RWPE1 (cell line): ENCODE measurements around the gene LPCAT3.
A peak's percentile ranks its signal among the peaks of the same experiment; 100 is the strongest.

Source experiments
- CTCF ChIA-PET: fragments of 350-600 bp; sonication (Branson Sonifier 250); formaldehyde crosslinking; extraction: SDS; loops from one replicate; lab custom pipeline; 2021; lab: Yijun Ruan, JAX
- POLR2A ChIA-PET: fragments of 400-600 bp; formaldehyde crosslinking; extraction: SDS; loops from one replicate; lab custom pipeline; 2020; ENCODE audit warnings: antibody characterized with exemption; ENCODE audit not compliant: low non-redundant PET; lab: Yijun Ruan, JAX
- DNase-seq: peaks from one replicate; pipeline ENCODE4 v3.0.0; 2012; ENCODE audit warnings: low spot score
- H3K27ac ChIP-seq: fragments of 450-650 bp; 2 replicates; pipeline ENCODE4 v1.5.1; 2017
- TF ChIP-seq, protein P1 (sequence below): fragments of 450-650 bp; conservative IDR thresholded peaks from 2 replicates; pipeline ENCODE4 v1.5.1; 2017; ENCODE audit warnings: low read depth, mild to moderate bottlenecking

Gene LPCAT3

DNA sequence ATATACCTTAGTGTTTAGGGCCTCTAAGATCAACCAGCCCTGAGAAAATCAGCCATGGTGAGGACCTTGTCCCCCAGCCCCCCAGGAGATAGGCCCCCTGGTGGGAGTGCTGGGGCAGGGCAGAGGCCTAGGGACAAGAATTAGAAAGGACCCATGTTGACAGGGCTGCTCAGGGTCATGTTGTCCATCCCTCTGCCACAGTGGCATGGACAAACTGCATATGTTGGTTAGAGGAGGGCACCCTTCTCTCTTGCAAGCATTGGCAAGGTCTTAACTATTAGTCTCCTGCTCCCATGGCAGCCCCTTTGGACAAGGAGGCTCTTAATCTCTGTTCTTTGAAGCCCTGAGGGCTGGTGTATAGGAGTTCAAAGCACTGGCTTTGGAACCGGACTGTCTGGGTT lies 67.9 kb downstream of the LPCAT3 start:
- POLR2A ChIA-PET, result interaction anchor here (0.6 kb wide), 1 partner anchor 36 kb away, joined by 3 read pairs; no protein-coding TSS in a partner anchor
- H3K27ac ChIP-seq, result no peak overlapping the region
- CTCF ChIA-PET, result interaction anchor here (0.6 kb wide), 2 partner anchors 10 to 53 kb away, joined by 3 read pairs; no protein-coding TSS in a partner anchor
- DNase-seq, result no peak
- TF ChIP-seq, protein P1, sequence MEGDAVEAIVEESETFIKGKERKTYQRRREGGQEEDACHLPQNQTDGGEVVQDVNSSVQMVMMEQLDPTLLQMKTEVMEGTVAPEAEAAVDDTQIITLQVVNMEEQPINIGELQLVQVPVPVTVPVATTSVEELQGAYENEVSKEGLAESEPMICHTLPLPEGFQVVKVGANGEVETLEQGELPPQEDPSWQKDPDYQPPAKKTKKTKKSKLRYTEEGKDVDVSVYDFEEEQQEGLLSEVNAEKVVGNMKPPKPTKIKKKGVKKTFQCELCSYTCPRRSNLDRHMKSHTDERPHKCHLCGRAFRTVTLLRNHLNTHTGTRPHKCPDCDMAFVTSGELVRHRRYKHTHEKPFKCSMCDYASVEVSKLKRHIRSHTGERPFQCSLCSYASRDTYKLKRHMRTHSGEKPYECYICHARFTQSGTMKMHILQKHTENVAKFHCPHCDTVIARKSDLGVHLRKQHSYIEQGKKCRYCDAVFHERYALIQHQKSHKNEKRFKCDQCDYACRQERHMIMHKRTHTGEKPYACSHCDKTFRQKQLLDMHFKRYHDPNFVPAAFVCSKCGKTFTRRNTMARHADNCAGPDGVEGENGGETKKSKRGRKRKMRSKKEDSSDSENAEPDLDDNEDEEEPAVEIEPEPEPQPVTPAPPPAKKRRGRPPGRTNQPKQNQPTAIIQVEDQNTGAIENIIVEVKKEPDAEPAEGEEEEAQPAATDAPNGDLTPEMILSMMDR, result no peak

DNA sequence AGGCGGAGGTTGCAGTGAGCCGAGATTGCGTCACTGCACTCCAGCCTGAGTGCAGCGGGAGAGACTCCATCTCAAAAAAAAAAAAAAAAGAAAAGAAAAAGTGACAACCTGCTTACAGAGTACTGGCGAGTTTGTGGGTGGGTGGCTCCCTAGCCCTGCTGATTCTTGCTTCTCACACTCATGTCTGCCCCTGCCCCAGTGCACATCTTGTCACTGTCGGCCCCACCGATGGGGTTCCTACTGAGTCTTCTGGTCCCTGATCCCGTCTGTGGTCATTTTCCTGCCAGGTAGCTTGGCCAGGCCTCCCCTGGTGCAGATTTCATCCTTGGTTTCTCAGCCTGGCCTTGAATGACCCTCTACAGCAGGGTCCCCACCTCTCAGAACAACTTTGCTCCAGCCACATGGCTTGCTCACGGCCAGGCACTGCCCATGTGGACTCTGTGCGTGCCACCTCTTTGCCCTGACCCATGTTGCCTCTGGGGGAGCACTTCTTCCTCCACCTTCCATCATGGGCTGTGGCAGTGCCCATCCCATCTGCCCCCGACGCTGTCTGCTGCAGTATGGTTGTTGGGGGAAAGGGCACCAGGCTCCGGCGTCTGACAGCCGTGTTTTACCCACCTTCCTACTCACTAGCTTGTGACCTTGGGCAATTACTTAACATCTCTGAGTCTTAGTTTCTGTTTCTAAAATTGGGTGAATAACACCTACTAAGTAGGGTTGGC lies 69.2 kb downstream of the LPCAT3 start:
- H3K27ac ChIP-seq, result no peak overlapping the region
- TF ChIP-seq, protein P1, result no peak
- ChIA-PET CTCF (interaction anchor here (1.0 to 1.1 kb wide), 2 partner anchors 13 to 76 kb away, joined by 3 to 6 read pairs; no protein-coding TSS in a partner anchor), POLR2A (interaction anchor here (0.6 to 0.7 kb wide), 2 partner anchors 13 to 52 kb away, joined by 3 read pairs; no protein-coding TSS in a partner anchor)
- no peak for DNase-seq

DNA sequence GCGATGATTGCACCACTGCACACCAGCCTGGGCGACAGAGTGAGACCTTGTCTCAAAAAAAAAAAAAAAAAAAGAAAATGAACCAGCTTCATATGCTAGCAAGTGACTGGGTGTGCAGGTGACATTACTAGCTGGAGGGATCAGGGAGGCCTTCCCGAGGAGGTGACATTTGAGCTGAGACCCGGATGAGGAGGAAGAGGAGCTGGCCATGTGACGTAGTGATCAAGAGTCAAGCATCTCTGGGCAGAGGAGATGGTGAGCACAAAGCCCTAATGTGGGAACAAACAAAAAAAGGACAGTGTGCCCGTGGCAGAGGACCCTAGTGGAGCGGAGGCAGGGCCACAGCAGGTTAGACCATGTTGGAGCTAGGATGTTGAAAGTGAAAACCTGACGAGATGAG lies 70.7 kb downstream of the LPCAT3 start:
- TF ChIP-seq, protein P1, result no peak
- H3K27ac ChIP-seq, result no peak overlapping the region
- CTCF ChIA-PET, result interaction anchor here (1.0 to 1.2 kb wide), 2 partner anchors 17 to 23 kb away, joined by 4 to 5 read pairs; no protein-coding TSS in a partner anchor

DNA sequence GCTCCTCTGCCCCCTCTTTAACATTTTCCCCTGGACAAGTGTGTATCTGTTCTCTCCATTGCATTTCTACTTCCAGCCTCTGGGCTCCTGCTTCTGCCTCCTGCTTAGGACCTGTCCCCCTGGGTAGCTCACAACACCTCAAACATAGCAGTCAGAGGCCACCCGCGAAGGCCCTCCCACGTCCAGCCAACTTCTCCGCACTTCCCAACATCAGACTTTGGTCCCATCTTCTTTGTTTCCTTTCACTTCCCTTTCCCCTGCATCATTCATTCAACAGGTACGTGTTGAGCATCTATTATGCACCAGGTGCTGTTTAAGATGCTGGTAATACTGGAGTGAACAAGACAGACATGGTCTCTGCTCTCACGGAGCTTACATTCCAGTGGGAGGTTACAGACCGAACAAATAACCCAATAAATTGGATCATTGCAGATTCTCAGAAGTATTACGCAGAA lies 71.3 kb downstream of the LPCAT3 start:
- CTCF ChIA-PET, result interaction anchor here (0.6 to 1.2 kb wide), 5 partner anchors 13 to 144 kb away, joined by 3 to 5 read pairs (median 3); no protein-coding TSS in a partner anchor
- TF ChIP-seq, protein P1, result no peak
- POLR2A ChIA-PET, result interaction anchor here (0.5 to 2.4 kb wide), 5 partner anchors 11 to 161 kb away, joined by 3 to 12 read pairs (median 4); no protein-coding TSS in a partner anchor
- H3K27ac ChIP-seq, result peak overlapping the region; percentile 97
- no peak for DNase-seq

More for the DNA sequence above, 70.7 kb downstream of the LPCAT3 start:
- DNase-seq, result no peak
- POLR2A ChIA-PET, result interaction anchor here (0.7 kb wide), 1 partner anchor 17 kb away, joined by 3 read pairs; no protein-coding TSS in a partner anchor

DNA sequence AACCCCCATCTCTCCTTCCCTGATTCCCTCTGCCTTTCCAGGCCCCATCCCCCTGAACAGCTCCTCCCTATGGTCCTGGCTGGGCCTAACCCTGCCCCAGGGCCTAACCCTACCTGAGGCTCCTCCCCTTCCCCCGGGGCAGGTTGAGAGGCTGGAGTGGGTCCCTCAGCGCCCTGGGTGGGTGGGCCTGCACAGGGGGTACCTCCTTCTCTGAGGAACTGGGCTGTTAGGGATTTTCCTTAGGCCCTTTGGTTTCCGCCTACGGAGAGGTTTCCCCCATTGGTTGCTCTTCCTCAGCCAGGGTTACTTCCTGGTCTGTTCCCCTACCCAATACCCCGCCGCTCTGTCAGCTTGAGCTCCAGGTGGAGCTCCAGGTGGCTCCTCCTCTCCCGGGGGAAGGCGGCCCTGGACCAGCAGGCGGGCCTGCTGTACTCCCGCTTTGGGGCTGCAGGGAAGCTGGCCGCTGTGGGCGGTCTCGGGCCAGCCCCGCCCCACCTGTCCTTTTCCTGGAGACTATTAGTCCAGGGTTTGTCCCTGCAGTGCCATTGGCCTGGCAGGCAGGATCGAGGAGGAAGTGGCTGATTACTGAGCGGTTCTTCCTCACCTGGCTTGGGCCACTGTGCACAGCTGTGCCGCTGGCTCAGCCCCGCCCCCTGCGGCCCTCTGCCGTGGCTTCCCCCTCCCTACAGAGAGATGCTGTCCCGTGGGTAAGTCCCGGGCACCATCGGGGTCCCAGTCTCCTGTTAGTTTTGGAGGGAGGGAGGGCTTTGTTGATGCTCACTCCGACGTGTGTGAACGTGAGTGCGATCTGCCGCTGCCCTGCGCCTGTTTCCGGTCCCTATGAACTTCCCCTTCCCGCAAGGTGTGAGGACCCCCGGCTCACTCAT lies 72.0 kb downstream of the LPCAT3 start:
- H3K27ac ChIP-seq, result peak overlapping the region; percentile 97

More for the DNA sequence above, 72.0 kb downstream of the LPCAT3 start:
- TF ChIP-seq, protein P1, result no peak
- ChIA-PET POLR2A (interaction anchor here (0.6 to 2.4 kb wide), 9 partner anchors 8 to 162 kb away, joined by 3 to 12 read pairs (median 4); partner anchors contain the start of gene LPCAT3), CTCF (interaction anchor here (0.6 to 2.7 kb wide), 5 partner anchors 16 to 163 kb away, joined by 3 to 14 read pairs (median 4); partner anchors contain the start of gene C1RL)
- DNase-seq, result peak; percentile 92
